Measurements from ENCODE around the gene ZNF606.

Gene ZNF606

DNA sequence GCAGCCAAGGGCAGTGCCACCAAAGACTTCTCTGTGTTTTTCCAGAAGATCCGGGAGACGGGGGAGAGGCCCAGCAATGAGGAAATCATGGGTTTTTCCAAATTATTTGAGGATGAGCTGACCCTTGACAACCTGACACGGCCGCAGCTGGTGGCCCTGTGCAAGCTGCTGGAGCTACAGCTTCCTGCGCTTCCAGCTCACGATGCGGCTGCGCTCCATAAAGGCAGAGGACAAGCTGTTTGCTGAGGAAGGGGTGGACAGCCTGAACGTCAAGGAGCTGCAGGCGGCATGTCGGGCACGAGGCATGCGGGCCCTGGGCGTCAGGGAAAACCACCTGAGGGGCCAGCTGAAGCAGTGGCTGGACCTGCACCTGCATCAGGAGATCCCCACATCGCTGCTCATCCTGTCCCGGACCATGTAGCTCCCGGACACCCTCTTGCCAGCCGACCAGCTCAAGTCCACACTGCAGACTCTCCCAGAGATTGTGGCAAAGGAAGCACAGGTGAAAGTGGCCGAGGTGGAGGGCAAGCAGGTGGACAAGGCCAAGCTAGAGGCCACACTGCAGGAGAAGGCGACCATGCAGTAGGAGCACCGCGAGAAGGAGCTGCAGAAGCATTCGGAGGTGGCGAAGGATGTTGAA lies 42.9 kb upstream of the ZNF606 start:
- H3K4me1 ChIP-seq (ENCODE audit: low read depth, poor library complexity, severe bottlenecking): no peaks in the 10 kb centered on the region
- no peak overlapping the region for H3K27ac ChIP-seq
- no peak overlapping the region for H3K9ac ChIP-seq
- H3K27me3 ChIP-seq (ENCODE audit: insufficient read depth, low read depth): peaks cover 7% of the 10 kb centered on the region; the same call in 1 of the 2 replicates
- no peaks in the 10 kb centered on the region for H4K20me1 ChIP-seq (ENCODE audit: insufficient read depth)
- no peak overlapping the region for H3K4me2 ChIP-seq
- no peaks in the 10 kb centered on the region for H3K36me3 ChIP-seq (ENCODE audit: insufficient read depth)
- H3K79me2 ChIP-seq (ENCODE audit: insufficient read depth, low read depth): no peaks in the 10 kb centered on the region
- TF ChIP-seq CTCF (conservative IDR thresholded peaks at IDR 0.05; ENCODE audit: low read depth, low read length): no peak
- no peak overlapping the region for H2AFZ ChIP-seq (ENCODE audit: low read depth)
- H3K4me3 ChIP-seq (IDR thresholded peaks at IDR 0.05; ENCODE audit: insufficient read depth, low read depth, low read length): no peak overlapping the region

DNA sequence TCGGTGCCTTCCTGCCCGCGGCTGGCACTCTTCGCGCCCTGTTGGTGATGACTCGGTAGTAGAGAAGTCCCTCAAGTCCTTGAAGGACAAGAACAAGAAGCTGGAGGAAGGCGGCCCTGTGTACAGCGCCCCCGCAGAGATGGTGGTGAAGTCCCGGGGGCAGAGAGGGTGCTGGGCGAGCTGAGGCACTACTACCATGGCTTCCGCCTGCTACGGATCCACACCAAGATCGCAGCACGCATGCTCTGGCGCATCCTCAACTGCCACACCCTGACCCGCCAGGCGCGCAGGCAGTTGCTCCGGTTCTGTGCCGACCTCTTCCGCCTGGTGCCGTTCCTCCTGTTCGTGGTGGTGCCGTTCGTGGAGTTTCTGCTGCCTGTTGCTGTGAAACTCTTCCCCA lies 42.3 kb upstream of the ZNF606 start:
- Histone ChIP-seq H2AFZ (ENCODE audit: low read depth) (no peak overlapping the region), H3K9ac (no peak overlapping the region), H3K79me2 (ENCODE audit: insufficient read depth, low read depth) (no peaks in the 10 kb centered on the region), H3K36me3 (ENCODE audit: insufficient read depth) (no peaks in the 10 kb centered on the region), H3K4me3 (IDR thresholded peaks at IDR 0.05; ENCODE audit: insufficient read depth, low read depth, low read length) (no peak overlapping the region), H4K20me1 (ENCODE audit: insufficient read depth) (no peaks in the 10 kb centered on the region), H3K4me1 (ENCODE audit: low read depth, poor library complexity, severe bottlenecking) (no peaks in the 10 kb centered on the region), H3K4me2 (no peak overlapping the region), H3K27me3 (ENCODE audit: insufficient read depth, low read depth) (peaks cover 7% of the 10 kb centered on the region; the same call in 1 of the 2 replicates), H3K27ac (no peak overlapping the region)
- TF ChIP-seq CTCF (conservative IDR thresholded peaks at IDR 0.05; ENCODE audit: low read depth, low read length): no peak

GRCh38 chr19:58044391-58044790 lies 41.8 kb upstream of the ZNF606 start:
- Histone ChIP-seq H3K9ac (no peak overlapping the region), H3K4me2 (no peak overlapping the region), H3K27me3 (ENCODE audit: insufficient read depth, low read depth) (peaks cover 7% of the 10 kb centered on the region; the same call in 1 of the 2 replicates), H3K36me3 (ENCODE audit: insufficient read depth) (no peaks in the 10 kb centered on the region), H3K27ac (no peak overlapping the region), H3K79me2 (ENCODE audit: insufficient read depth, low read depth) (no peaks in the 10 kb centered on the region), H3K4me1 (ENCODE audit: low read depth, poor library complexity, severe bottlenecking) (no peaks in the 10 kb centered on the region), H2AFZ (ENCODE audit: low read depth) (no peak overlapping the region), H3K4me3 (IDR thresholded peaks at IDR 0.05; ENCODE audit: insufficient read depth, low read depth, low read length) (no peak overlapping the region), H4K20me1 (ENCODE audit: insufficient read depth) (no peaks in the 10 kb centered on the region)
- no peak for TF ChIP-seq CTCF (conservative IDR thresholded peaks at IDR 0.05; ENCODE audit: low read depth, low read length)

GRCh38 chr19:58042495-58043340 lies 40.1 kb upstream of the ZNF606 start:
- Histone ChIP-seq H3K79me2 (ENCODE audit: insufficient read depth, low read depth) (no peaks in the 10 kb centered on the region), H2AFZ (ENCODE audit: low read depth) (no peak overlapping the region), H3K36me3 (ENCODE audit: insufficient read depth) (no peaks in the 10 kb centered on the region), H3K9ac (no peak overlapping the region), H3K4me2 (no peak overlapping the region), H3K4me3 (IDR thresholded peaks at IDR 0.05; ENCODE audit: insufficient read depth, low read depth, low read length) (no peak overlapping the region), H3K27me3 (ENCODE audit: insufficient read depth, low read depth) (peaks cover 10% of the 10 kb centered on the region; the same call in 1 of the 2 replicates), H4K20me1 (ENCODE audit: insufficient read depth) (no peaks in the 10 kb centered on the region), H3K27ac (no peak overlapping the region), H3K4me1 (ENCODE audit: low read depth, poor library complexity, severe bottlenecking) (no peaks in the 10 kb centered on the region)
- no peak for TF ChIP-seq CTCF (conservative IDR thresholded peaks at IDR 0.05; ENCODE audit: low read depth, low read length)

Measured in KMS-11 (cell line).